Mesenchymal stem cell (in vitro differentiated cells and primary cell): Measurements from ENCODE around the gene COL8A1.

Experiments used
- DNase-seq: peaks from one replicate; pipeline ENCODE4 v3.0.0-alpha.2; 2013
- H2AFZ ChIP-seq: one replicate; pipeline ENCODE4 v1.6.1; 2013; ENCODE audit warnings: low read depth, mild to moderate bottlenecking, control low read depth, inconsistent platforms, low read length, moderate library complexity
- H2AK5ac ChIP-seq: 2 replicates; pipeline ENCODE4 v1.6.1; 2013; ENCODE audit warnings: low read length, moderate library complexity, mild to moderate bottlenecking, inconsistent platforms; ENCODE audit not compliant: severe bottlenecking
- H2BK120ac ChIP-seq: one replicate; pipeline ENCODE4 v1.6.1; 2013; ENCODE audit warnings: low read depth, mild to moderate bottlenecking, inconsistent platforms, low read length, moderate library complexity
- H2BK12ac ChIP-seq, 2 experiments: one replicate each; pipeline ENCODE4 v1.6.1; 2013; ENCODE audit warnings: inconsistent platforms in 2 of 2, low read length in 2 of 2, mild to moderate bottlenecking in 2 of 2, moderate library complexity in 2 of 2, control low read depth in 1 of 2
- H2BK15ac ChIP-seq: one replicate; pipeline ENCODE4 v1.6.1; 2013; ENCODE audit warnings: mild to moderate bottlenecking, low read depth, inconsistent platforms; ENCODE audit not compliant: poor library complexity, severe bottlenecking
- H2BK5ac ChIP-seq: 2 replicates; pipeline ENCODE4 v1.6.1; 2013; ENCODE audit warnings: low read depth, mild to moderate bottlenecking, low read length, control low read depth, inconsistent platforms; ENCODE audit not compliant: poor library complexity, severe bottlenecking
- H3K14ac ChIP-seq, 2 experiments: one replicate each; pipeline ENCODE4 v1.6.1; 2013; ENCODE audit warnings: inconsistent platforms in 2 of 2, low read length in 2 of 2, control low read depth in 1 of 2, mild to moderate bottlenecking in 1 of 2, moderate library complexity in 1 of 2
- H3K18ac ChIP-seq, 2 experiments: one replicate each; pipeline ENCODE4 v1.6.1; 2013; ENCODE audit warnings: inconsistent platforms in 2 of 2, low read length in 2 of 2, control low read depth in 1 of 2, low read depth in 1 of 2, mild to moderate bottlenecking in 1 of 2
- H3K23ac ChIP-seq, 2 experiments: one replicate each; pipeline ENCODE4 v1.6.1; 2013; ENCODE audit warnings: inconsistent platforms in 2 of 2, low read length in 2 of 2, mild to moderate bottlenecking in 2 of 2, moderate library complexity in 2 of 2, control low read depth in 1 of 2
- H3K27ac ChIP-seq: 2 replicates; pipeline ENCODE4 v1.5.1; 2013; ENCODE audit warnings: mild to moderate bottlenecking, moderate library complexity, low read length, control low read depth, inconsistent platforms; ENCODE audit not compliant: poor library complexity, severe bottlenecking
- H3K27me3 ChIP-seq, 2 experiments: 2 replicates each; pipeline versions ENCODE4 v1.6.1 to v1.7.0; 2013; ENCODE audit warnings: low read length in 2 of 2, mild to moderate bottlenecking in 2 of 2, moderate library complexity in 2 of 2, control low read depth in 1 of 2, inconsistent platforms in 1 of 2; ENCODE audit not compliant: control insufficient read depth in 1 of 2, insufficient read depth in 1 of 2
- H3K36me3 ChIP-seq, 2 experiments: 2 replicates each; pipeline versions ENCODE4 v1.6.1 to v1.7.0; 2013; ENCODE audit warnings: low read length in 2 of 2, control low read depth in 1 of 2, inconsistent platforms in 1 of 2, low read depth in 1 of 2, mild to moderate bottlenecking in 1 of 2; ENCODE audit not compliant: insufficient read depth in 2 of 2, control insufficient read depth in 1 of 2
- H3K4ac ChIP-seq, 2 experiments: one replicate each; pipeline ENCODE4 v1.6.1; 2013; ENCODE audit warnings: inconsistent platforms in 2 of 2, low read length in 2 of 2, mild to moderate bottlenecking in 2 of 2, moderate library complexity in 2 of 2, control low read depth in 1 of 2, low read depth in 1 of 2
- H3K4me1 ChIP-seq: 2 replicates; pipeline ENCODE4 v1.6.1; 2013; ENCODE audit warnings: low read depth, low read length, control low read depth; ENCODE audit not compliant: control insufficient read depth, insufficient read depth
- H3K4me2 ChIP-seq: 2 replicates; pipeline ENCODE4 v1.6.1; 2013; ENCODE audit warnings: low read length, mild to moderate bottlenecking, inconsistent platforms; ENCODE audit not compliant: poor library complexity, severe bottlenecking
- H3K4me3 ChIP-seq, 2 experiments: 2 replicates each; pipeline versions ENCODE4 v1.5.1 to v1.7.0; 2013; ENCODE audit warnings: low read length in 2 of 2, mild to moderate bottlenecking in 2 of 2, control low read depth in 1 of 2, low read depth in 1 of 2; ENCODE audit not compliant: insufficient read depth in 1 of 2
- H3K79me1 ChIP-seq: replicated peaks from 2 replicates; pipeline ENCODE4 v1.6.1; 2013; ENCODE audit warnings: mild to moderate bottlenecking, control low read depth, low read length, inconsistent platforms; ENCODE audit not compliant: poor library complexity, severe bottlenecking
- H3K9ac ChIP-seq: 2 replicates; pipeline ENCODE4 v1.7.0; 2013; ENCODE audit warnings: mild to moderate bottlenecking, low read length, moderate library complexity
- H3K9me3 ChIP-seq: 2 replicates; pipeline ENCODE4 v1.7.0; 2013; ENCODE audit warnings: mild to moderate bottlenecking, low read length; ENCODE audit not compliant: control insufficient read depth
- H4K8ac ChIP-seq: one replicate; pipeline ENCODE4 v1.6.1; 2013; ENCODE audit warnings: inconsistent platforms, mild to moderate bottlenecking, low read length, moderate library complexity
- H4K91ac ChIP-seq: one replicate; pipeline ENCODE4 v1.6.1; 2013; ENCODE audit warnings: mild to moderate bottlenecking, low read length, inconsistent platforms
- WGBS: methylation state at CpG from one replicate; pipeline ENCODE4 v1.1.7; 2013; ENCODE audit warnings: mixed read lengths; 5-methylcytosine and 5-hydroxymethylcytosine counted together

The COL8A1 gene

DNA sequence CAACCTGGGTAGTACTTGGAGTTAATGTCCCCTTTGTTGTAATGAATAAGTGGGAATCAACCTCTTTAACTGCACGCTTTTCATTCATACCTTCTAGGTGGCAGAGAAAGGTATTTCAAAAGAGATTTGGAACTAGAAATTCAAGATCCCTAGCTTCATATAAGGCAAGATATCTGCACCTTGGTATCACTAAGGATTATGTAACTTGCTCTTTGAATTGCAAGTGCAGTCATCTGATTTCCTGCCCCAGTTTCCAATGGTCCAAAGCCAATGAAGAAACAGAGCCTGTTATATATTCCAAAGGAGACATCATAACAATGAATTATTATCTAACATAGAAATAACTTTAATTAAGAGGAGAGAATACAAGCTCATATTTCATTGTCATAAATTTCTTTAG is 124.5 kb downstream of the COL8A1 start:
- peaks cover 10% of the 10 kb centered on the region for H3K79me1 ChIP-seq
- peaks cover 0 to 11% of the 10 kb centered on the region in 2 experiments for H3K36me3 ChIP-seq

DNA sequence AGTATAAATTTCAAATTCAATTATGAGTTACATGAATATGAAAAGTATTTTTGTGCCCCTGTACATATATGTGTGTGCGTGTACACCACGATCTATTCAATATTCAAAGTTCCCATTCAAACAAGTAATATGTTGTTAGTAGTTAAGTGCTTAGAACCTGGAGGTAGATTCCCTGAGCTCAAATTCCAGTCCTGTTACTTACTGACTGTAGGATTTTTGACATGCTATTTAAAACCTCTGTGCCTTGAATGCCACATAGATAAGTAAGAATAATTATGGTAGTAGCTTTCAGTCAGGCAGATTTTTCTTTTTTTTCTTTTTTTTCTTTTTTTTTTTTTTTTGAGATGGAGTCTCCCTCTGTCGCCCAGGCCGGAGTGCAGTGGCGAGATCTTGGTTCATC is 126.0 kb downstream of the COL8A1 start:
- H3K27me3 ChIP-seq = peaks cover 0 to 5% of the 10 kb centered on the region in 2 experiments

More for the DNA sequence above, 124.5 kb downstream of the COL8A1 start:
- Histone ChIP-seq H3K9ac (no peak overlapping the region), H3K14ac (no peak overlapping the region), H3K4me3 (no peak overlapping the region), H3K4me1 (peaks cover 13% of the 10 kb centered on the region), H2AK5ac (no peak overlapping the region), H3K23ac (no peak overlapping the region), H3K4me2 (no peak overlapping the region), H2AFZ (no peak overlapping the region), H3K9me3 (no peaks in the 10 kb centered on the region), H4K8ac (no peak overlapping the region), H3K27ac (peak overlapping the region; percentile 46), H2BK5ac (no peak overlapping the region), H2BK15ac (no peak overlapping the region), H3K27me3 (peaks cover 0 to 8% of the 10 kb centered on the region in 2 experiments), H3K4ac (no peak overlapping the region), H2BK12ac (no peak overlapping the region), H2BK120ac (no peak overlapping the region), H4K91ac (no peak overlapping the region), H3K18ac (no peak overlapping the region)
- DNase-seq = no peak
- WGBS = no CpG with 5 or more reads among the region's 1 CpG

DNA sequence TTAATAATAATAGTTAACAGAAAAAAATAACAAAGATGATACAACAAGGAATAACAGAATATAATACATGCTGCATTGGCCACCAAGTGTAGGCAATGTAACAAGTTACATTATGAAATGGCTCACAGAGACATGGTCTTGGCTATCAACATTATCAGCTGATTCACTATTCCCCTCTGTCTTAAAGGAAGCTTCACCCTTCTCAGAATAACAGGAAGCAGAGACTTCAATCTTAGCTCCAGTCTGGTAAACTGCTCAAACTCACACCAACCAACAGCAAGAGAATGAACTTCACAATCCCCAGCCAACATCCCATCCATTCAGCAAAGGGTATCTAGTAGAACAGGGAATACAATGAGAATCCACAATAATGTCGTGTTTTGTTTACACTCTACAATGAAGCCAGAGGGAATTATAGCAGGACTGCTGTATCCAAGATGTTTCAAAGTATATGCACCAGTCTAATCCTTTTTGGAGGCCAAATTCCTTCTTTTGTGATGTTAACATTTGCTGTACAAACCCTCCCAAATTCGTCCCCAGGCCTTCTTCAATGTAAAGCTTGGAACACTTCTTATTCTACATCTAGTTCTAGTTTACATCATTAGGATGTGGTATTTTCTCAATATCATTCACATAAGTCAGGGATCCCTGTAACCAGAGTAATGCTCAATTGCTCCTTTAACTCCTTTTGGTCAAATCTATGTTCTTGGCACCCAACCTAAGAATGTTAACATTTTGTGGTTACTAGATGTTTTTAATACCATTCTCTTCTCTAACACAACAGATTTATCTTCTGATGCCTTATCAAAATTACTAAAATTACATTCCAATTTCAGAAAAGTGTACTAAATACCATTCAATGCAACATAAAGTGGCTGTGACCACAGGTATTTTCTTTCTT is 126.9 kb downstream of the COL8A1 start:
- H4K8ac ChIP-seq = no peak overlapping the region
- H3K14ac ChIP-seq = no peak overlapping the region
- peaks cover 13% of the 10 kb centered on the region for H3K4me1 ChIP-seq
- DNase-seq = peak; percentile 10
- H2BK120ac ChIP-seq = no peak overlapping the region
- peaks cover 0 to 13% of the 10 kb centered on the region in 2 experiments for H3K36me3 ChIP-seq
- no peaks in the 10 kb centered on the region for H3K9me3 ChIP-seq
- H3K4ac ChIP-seq = no peak overlapping the region
- H3K27me3 ChIP-seq = peaks cover 0 to 5% of the 10 kb centered on the region in 2 experiments
- no peak overlapping the region for H3K9ac ChIP-seq
- H2AK5ac ChIP-seq = no peak overlapping the region
- no peak overlapping the region for H3K4me2 ChIP-seq
- no peak overlapping the region for H2AFZ ChIP-seq
- H4K91ac ChIP-seq = no peak overlapping the region
- no peak overlapping the region for H2BK5ac ChIP-seq
- H2BK12ac ChIP-seq = no peak overlapping the region
- peaks cover 10% of the 10 kb centered on the region for H3K79me1 ChIP-seq
- H3K4me3 ChIP-seq = no peak overlapping the region
- H3K23ac ChIP-seq = no peak overlapping the region
- 100% methylated on average over 2 of the region's 2 CpGs for whole genome bisulfite sequencing
- H3K27ac ChIP-seq = peak overlapping the region; percentile 46
- H2BK15ac ChIP-seq = no peak overlapping the region
- no peak overlapping the region for H3K18ac ChIP-seq

More for the DNA sequence above, 126.0 kb downstream of the COL8A1 start:
- no peaks in the 10 kb centered on the region for H3K9me3 ChIP-seq
- no peak overlapping the region for H3K4ac ChIP-seq
- H3K36me3 ChIP-seq = peaks cover 0 to 11% of the 10 kb centered on the region in 2 experiments
- H2AFZ ChIP-seq = no peak overlapping the region
- no peak overlapping the region for H4K91ac ChIP-seq
- H2BK120ac ChIP-seq = no peak overlapping the region
- DNase-seq = no peak
- H4K8ac ChIP-seq = no peak overlapping the region
- H3K4me1 ChIP-seq = peaks cover 13% of the 10 kb centered on the region
- no peak overlapping the region for H3K27ac ChIP-seq
- H2BK5ac ChIP-seq = no peak overlapping the region
- no peak overlapping the region for H3K9ac ChIP-seq
- no peak overlapping the region for H2BK15ac ChIP-seq
- H3K23ac ChIP-seq = no peak overlapping the region
- no peak overlapping the region for H3K14ac ChIP-seq
- H3K79me1 ChIP-seq = peaks cover 13% of the 10 kb centered on the region
- no peak overlapping the region for H3K18ac ChIP-seq
- WGBS = no CpG with 5 or more reads among the region's 5 CpGs
- no peak overlapping the region for H3K4me2 ChIP-seq
- no peak overlapping the region for H2AK5ac ChIP-seq
- H2BK12ac ChIP-seq = no peak overlapping the region
- H3K4me3 ChIP-seq = no peak overlapping the region

DNA sequence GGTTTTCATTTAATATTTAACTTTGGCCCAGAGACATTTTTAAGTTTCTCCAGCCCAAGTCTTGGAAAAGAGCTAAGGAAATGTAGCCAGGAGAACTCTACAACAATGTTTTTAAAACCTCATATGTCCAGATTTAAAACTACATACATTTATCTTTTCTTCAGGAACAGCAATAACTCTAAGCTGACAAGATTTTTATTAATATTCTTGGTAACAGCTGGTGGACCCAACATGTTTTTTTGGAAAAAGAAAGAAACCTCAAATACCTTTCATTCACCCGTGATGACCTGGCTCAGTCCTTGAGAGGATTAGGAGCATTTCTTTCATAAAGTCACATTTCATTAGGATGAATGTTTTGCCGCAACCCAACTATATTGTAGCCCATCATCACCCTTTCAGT is 128.9 kb downstream of the COL8A1 start:
- Histone ChIP-seq H3K4ac (no peak overlapping the region), H2AK5ac (no peak overlapping the region), H2BK5ac (no peak overlapping the region), H3K27me3 (no peaks in the 10 kb centered on the region), H2BK12ac (no peak overlapping the region), H3K4me3 (no peak overlapping the region), H3K27ac (peak overlapping the region; percentile 95), H2BK120ac (no peak overlapping the region), H2AFZ (no peak overlapping the region), H3K4me2 (no peak overlapping the region), H3K18ac (no peak overlapping the region), H3K14ac (no peak overlapping the region), H3K79me1 (peaks cover 10% of the 10 kb centered on the region), H4K91ac (no peak overlapping the region), H4K8ac (no peak overlapping the region), H3K23ac (no peak overlapping the region), H3K4me1 (peaks cover 12% of the 10 kb centered on the region), H3K9ac (no peak overlapping the region), H2BK15ac (no peak overlapping the region), H3K36me3 (peaks cover 0 to 13% of the 10 kb centered on the region in 2 experiments), H3K9me3 (no peaks in the 10 kb centered on the region)
- DNase-seq = no peak
- 100% methylated on average over 2 of the region's 2 CpGs for WGBS
